ENCODE data around the gene FBH1.

FBH1 gene

DNA sequence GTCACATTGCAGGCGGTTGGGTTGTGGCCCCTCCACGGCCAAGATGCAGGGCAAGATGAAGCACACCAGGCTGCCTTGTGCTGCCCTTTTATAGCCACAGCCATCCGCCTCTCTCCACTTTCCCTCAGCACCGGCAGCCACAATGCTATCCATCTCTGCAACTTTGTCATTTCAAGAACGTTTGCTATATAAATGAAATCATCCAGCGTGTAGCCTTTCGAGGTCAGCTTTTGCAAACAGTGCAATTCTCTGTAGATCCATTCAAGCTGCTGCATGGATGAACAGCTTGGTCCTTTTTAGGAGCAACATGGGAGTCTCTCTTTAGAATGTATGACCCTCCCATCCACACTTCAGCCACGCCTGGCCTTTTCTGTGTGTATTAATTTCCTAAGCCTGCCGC, 93.7 kb downstream of the FBH1 start:
- DNase-seq = no peak

DNA sequence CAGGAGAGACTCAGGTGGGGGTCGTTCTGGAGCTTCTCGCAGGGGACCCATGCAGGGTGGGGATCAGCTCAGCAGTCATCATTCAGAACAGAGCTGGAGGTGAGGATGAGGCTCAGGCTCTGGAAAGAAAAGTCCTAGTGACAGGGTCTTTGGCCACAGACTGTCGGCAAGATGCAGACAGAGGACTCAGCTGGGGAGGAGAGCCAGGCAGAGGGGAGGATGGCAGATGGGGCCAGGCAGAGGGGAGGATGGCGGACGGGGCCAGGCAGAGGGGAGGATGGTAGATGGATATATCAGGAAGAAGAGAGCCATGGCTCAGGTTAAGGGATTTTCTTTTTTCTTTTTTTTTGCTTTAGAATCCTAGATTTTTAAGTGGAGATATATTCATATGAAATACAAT, 95.0 kb downstream of the FBH1 start:
- no peak for DNase-seq

Data from activated CD4-positive, CD25-positive, alpha-beta regulatory T cell treated with anti-CD3 and anti-CD28 coated beads, Interleukin-2, amount 50 U/mL, for 72 hours (primary cell).